D721Med (cell line): ENCODE measurements around the gene ELN.
A peak's percentile ranks its signal among the peaks of the same experiment; 100 is the strongest.

Source experiments
- DNase-seq: peaks from one replicate; pipeline ENCODE4 v3.0.0; 2011; ENCODE audit warnings: low spot score; ENCODE audit not compliant: insufficient read length
- FAIRE-seq: peaks from 2 replicates; lab custom pipeline; 2011; peaks lifted over from hg19 to GRCh38; lab: Jason Lieb, UNC
- TF ChIP-seq, protein P1 (sequence below): IDR thresholded peaks from 2 replicates; pipeline ENCODE4 v1.5.1; 2012; ENCODE audit warnings: mild to moderate bottlenecking, control low read depth; ENCODE audit not compliant: insufficient read depth; ENCODE audit errors: missing control alignments

The ELN gene

DNA sequence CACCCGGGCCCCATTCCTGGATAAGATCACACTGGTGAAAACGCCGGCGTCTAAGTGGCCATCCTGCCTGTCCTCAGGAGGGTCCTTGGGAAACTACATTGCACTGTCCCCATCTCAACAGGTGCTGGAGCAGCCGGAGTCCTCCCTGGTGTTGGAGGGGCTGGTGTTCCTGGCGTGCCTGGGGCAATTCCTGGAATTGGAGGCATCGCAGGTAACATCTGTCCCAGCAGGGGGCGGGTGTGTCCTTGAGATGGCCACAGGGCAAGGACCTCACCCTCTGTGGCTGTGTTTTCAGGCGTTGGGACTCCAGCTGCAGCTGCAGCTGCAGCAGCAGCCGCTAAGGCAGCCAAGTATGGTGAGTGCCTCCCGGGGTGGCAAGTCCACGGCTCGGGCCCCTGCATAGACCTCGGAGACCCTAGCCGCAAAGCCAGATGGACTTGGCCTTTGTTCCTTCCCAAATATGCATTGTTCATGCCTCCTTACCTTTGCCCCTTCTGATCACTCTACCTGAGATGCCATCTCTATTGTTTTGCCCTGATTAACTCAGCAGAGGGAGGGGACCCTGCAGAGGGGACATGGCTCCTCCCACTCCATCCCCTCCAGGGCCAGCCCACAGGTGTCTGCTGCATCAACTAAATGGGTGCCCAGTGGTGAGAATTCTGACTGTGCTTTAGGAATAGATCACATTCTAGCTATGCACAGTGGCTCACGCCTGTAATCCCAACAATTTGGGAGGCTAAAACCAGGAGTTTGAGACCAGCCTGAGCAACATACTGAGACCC is 23.8 kb downstream of the ELN start:
- DNase-seq: no peak
- TF ChIP-seq, protein P1, sequence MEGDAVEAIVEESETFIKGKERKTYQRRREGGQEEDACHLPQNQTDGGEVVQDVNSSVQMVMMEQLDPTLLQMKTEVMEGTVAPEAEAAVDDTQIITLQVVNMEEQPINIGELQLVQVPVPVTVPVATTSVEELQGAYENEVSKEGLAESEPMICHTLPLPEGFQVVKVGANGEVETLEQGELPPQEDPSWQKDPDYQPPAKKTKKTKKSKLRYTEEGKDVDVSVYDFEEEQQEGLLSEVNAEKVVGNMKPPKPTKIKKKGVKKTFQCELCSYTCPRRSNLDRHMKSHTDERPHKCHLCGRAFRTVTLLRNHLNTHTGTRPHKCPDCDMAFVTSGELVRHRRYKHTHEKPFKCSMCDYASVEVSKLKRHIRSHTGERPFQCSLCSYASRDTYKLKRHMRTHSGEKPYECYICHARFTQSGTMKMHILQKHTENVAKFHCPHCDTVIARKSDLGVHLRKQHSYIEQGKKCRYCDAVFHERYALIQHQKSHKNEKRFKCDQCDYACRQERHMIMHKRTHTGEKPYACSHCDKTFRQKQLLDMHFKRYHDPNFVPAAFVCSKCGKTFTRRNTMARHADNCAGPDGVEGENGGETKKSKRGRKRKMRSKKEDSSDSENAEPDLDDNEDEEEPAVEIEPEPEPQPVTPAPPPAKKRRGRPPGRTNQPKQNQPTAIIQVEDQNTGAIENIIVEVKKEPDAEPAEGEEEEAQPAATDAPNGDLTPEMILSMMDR: peak; percentile 30
- FAIRE-seq: no peak

DNA sequence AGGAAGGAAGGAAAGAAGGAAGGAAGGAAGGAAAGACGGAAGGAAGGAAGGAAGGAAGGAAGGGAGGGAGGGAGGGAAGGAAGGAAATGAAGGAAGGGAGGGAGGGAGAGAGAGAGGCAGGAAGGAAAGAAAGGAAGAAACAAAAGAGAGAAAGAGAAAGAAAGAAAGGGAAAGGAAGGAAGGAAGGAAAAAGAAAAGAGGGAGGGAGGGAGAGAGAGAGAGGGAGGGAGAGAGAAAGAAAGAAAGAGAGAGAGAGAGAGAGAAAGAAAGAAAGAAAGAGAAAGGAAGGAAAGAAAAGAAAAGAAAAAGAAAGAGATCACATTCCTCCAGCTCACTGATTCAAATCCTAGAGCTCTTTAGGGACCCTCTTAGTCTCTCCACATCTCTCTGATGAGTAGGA is 24.7 kb downstream of the ELN start:
- TF ChIP-seq, protein P1: no peak
- DNase-seq: no peak
- no peak for FAIRE-seq

DNA sequence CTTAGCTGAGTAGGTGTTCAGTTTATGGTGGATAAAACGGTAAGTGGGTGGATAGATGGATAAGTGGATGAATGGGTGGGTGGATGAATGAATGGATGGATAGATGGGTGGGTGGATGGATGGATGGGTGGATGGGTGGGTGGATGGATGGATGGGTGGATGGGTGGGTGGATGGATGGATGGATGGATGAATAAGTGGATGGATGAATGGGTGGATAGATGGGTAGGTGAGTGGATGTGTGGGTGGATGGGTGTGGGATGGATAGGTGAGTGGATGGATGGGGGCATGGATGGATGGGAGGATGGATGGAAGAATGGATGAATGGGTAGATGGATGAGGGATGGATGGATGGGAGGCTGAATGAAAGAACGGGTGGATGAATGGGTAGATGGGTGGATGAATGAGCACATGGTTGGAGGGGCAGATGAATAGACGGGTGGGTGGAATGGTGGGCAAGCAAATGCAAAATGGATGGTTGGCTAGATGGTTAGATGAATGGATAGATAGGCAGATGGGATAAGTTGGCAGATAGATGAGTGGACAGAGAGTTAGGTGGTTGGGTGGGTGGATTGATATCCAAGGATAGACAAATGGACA is 25.7 kb downstream of the ELN start:
- DNase-seq (no peak), FAIRE-seq (no peak)
- TF ChIP-seq, protein P1: no peak

DNA sequence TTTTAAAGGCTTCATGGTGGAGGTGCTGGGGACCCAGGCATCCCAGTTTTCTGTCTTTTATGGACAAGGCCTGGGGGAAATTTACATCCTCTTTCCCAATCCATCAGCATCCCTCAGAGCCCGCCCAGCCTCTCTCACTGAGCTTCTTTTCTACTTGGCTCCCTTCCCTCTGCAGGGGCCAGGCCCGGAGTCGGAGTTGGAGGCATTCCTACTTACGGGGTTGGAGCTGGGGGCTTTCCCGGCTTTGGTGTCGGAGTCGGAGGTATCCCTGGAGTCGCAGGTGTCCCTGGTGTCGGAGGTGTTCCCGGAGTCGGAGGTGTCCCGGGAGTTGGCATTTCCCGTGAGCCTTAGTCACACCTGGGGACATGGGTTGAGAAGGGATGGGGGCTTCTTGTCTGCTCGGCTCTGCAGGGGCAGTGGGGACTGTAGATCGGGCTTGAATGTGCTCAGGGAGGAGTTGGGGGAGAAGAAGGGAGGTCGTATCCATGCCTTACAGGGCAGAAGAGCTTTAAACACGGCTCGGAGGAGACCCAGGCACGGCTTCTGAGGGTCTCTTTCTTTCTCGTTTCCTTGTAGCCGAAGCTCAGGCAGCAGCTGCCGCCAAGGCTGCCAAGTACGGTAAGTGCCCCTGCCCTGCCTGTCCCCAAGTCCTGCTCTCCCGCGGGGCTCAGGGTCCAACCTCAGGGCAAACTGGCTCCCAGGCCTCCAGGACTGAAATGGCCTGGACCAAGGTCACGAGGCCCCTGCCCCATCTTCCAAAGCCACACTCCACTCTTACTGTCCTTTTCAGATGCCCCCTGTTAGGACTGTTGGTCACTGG is 28.3 kb downstream of the ELN start:
- no peak for DNase-seq
- TF ChIP-seq, protein P1: no peak
- no peak for FAIRE-seq

DNA sequence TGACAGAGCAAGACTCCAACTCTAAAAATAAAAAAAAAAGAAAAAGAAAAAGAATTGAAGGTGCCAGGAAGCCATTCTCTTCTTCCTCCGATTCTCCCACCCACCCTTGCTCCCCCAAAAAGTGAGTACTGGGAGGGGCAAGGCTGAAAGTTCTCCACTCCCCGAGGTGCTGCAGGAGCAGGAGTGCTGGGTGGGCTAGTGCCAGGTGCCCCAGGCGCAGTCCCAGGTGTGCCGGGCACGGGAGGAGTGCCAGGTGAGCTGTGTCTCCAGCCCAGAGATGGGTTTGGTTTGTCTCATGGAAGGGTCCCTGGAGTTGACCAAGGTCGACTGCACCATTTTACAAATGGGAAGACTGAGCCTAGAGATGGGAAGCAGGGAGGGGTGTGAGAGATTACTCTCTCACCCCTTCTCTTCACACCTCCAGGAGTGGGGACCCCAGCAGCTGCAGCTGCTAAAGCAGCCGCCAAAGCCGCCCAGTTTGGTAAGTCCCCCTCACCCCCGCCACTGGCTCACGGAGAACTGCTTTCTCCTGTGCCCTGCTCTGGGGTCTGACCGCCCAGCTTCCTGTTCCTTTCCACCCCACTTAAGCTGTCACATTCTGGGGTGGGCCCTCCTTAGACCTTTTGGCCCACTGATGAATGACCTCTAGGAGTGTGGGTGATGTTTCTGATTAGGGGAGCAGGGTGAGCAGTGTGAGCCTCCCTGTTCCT is 29.4 kb downstream of the ELN start:
- DNase-seq: no peak
- FAIRE-seq: no peak
- TF ChIP-seq, protein P1: no peak

DNA sequence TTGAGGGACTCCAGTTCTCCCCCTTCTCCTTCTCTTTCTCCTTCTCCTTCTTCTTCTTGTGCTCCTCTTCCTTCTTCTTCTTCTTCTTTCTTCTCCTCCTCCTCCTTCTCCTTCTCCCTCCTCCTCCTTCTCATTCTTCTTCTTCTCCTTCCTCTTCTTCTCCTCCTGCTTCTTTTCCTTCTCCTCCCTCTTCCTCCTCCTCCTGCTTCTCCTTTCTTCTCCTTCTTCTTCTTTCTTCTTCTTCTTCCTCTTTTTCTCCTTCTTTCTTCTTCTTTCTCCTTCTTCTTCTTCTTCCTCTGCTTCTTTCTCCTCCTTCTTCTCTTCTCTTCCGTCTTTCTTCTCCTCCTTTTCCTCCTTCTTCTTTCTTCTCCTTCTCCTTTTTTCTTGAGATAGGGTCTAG is 30.0 kb downstream of the ELN start:
- DNase-seq: no peak
- TF ChIP-seq, protein P1: no peak
- FAIRE-seq: no peak
